Hematopoietic multipotent progenitor cell treated with erythropoietin and hydrocortisone succinate and interleukin-3 and kit ligand, for 17 days (in vitro differentiated cells): ENCODE measurements around the gene ASH1L.
"Not testable (repeated sequence)": the region's sequence is repeated elsewhere in the genome, so short reads cannot be mapped to it uniquely, and the experiment has no call there.

ENCODE experiments used
- DNase-seq: peaks from one replicate; pipeline ENCODE4 v3.0.0-alpha.2; 2015; ENCODE audit warnings: low spot score

Gene ASH1L

DNA sequence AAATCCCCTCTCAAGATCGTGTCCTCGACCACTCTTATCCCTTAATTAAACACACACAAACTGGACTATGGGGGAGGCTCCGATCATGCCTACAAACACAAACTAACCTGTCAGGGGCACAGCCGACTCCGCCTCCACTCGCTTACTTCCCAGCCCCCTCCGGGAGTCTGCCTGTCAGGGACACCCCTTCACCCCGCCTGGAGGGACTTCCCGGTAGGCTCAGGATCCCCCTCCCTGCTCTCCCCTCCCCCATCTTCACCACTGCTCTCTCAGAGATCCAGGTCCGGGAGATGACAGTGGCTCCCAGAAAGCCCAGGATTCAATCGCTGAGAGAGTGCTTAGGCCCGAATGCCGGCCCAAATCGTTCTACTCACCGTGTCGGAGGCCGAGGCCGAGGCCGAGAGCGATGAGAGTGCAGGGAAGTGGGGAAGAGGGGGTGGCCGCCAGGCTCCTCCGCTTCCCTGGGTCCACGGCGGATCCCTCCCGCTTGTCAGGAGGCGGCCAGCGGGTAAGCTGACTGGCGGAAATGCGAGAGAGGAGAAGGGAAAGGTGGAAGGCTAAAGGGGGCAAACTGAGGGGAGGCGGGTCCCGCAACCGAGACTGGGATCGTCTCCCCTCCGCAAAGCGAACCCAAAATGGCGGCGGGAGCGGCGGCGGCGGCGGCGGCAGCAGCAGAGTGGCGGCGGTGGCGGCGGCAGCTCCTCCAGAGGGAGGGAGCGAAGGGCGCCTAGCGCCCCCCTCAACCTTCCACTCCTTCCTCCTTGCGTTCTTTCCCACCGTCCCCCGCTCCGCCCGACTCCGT, 623 bp downstream of the ASH1L start:
- not testable (repeated sequence) for DNase-seq

DNA sequence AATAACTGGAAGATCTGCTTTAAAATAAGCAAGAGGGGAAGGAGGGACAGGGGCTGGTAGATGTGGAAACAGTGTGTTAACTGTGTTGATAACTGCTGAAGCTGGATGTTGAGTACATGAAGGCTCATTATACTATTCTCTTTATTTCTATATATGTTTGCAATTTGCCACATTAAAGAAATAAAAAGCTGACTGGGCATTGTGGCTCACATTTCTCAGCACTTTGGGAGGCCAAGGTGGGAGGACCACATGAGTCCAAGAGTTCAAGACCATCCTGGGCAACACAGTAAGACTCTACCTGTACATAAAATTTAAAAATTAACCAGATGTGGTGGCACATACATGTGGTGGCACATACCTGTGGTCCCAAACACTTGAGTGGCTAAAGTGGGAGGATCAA, 6.7 kb downstream of the ASH1L start:
- DNase-seq = no peak

DNA sequence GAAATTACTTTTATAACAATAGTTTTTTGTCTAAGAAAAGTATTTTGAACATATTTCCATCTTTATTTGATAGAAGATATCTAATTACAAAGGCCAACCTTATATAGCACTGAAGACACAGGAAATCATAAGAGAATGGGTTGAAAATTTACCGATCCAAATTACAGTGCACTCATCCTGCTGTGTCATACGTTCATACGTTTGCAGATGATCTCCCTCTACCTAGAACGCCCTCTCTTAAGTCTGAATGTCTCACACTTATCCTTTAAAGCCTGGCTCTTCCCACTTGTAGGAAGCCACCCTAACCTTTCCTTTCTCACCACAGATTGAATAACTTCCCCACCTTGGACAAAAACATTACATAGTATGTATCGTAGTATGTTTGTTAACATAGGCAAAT, 9.3 kb downstream of the ASH1L start:
- no peak for DNase-seq

DNA sequence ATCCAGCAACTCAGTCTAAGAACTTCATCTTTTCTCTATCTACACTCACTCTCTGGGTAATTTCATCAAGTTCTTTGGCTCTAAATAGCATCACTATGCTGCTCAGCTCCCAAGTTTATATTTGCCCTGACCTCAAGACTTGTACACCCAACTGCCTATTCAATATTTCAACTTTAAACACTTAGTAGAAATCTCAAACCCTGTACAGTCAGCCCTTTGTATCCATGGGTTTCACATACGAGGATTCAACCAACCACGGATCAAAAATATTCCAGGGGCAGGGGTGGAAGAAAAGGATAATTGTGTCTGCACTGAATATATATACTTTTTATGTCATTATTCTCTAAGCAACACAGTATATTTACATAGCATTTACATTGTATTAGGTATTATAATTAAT, 13.9 kb downstream of the ASH1L start:
- DNase-seq = no peak

DNA sequence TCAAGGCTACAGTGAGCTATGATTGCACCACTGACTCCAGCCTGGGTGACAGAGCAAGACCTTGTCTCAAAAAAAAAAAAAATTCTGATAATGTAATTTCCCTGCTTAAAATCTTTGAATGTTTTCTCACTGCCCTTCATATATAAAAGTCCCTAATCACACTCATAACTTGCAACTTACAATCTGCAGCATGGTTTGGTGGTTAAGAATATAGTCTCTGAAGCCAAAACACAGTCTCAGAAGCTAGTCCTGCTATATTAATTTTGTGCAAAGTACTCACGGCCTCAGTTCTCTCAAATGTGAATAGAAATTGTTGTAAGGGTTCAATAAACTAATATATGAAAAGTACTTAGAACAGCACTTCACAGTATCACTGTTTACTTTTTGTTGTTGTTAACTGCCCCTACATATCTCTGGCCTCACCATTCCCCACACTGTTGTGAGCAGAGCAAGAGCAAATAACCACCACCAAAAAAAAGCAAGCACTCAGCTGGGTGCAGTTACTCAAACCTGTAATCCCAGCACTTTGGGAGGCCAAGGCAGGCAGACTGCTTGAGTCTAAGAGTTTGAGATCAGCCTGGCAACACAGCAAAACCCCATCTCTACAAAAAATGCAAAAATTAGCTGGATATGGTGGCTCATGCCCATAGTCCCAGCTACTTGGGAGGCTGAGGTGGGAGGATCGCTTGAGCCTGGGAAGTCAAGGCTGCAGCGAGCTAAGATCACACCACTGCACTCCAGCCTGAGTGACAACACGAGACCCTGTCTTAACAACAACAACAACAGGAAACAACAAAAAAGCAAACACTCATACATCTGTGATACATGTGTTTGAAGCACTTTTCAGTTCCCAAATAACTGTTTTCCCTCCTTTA, 22.4 kb downstream of the ASH1L start:
- DNase-seq = no peak

DNA sequence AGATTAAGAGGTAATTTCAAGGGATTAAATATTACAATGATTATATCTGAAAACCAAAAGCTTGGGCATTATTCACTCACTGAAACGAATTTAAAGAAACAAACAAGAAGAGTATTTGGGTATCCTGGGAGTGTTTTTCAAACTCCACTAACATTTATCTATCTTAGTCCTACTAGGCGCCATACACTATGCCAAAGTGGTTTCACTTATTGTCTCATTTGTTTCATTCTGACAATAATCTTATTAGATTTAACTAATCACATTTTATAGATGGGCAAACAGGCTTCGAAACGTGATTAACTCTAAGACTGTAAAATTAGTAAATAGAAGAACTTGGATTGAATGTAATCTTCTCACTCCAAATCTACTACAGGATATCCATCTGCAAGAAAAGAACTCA, 25.4 kb downstream of the ASH1L start:
- DNase-seq = no peak

DNA sequence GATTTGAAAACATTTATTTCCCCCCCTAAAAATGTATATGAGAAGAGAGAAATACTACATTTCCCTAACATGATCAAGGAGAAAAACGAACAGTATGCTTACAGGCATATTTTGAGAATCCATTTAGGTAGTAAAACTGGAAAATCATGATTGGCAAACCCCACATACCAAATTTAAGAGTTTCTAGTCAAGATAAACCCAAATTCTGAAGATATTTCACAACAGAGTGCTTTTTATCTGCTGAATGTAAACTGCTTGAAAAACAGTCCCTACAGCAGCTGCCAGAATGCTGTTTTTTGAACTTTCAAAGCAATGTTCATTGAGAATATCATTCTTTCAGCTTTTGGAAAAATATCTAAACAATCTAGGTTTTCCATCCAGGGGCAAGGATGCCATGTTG, 31.0 kb downstream of the ASH1L start:
- DNase-seq = no peak

DNA sequence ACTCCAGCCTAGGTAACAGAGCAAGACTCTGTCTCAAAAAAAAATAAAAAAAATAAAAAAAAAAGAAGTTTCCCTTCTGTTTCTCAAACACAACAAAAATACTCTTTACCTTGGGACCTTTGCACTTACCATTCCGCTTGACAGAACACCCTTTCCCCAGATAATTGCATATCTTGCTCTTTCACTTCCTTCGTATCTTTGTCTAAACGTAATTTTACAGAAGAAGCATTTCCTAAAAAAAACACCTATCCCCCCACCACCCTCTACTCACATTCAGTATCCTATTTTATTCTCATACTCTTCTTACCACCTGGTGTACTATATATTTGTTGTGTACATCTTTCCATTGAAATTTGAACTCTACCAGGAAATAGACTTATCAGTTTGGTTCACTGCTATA, 32.7 kb downstream of the ASH1L start:
- no peak for DNase-seq

DNA sequence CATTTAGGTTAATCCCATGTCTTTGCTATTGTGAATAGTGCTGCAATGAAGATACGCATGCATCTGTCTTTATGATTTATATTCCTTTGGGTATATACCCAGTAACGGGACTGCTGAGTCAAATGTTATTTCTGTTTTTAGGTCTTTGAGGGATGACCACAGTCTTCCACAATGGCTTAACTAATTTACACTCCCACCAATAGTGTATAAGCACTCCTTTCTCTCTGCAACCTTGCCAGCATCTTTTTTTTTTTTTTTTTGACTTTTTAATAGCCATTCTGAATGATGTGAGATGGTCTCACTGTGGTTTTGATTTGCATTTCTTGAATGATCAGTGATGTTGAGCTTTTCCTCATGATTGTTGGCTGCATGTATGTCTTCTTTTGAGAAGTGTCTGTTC, 33.5 kb downstream of the ASH1L start:
- DNase-seq = no peak

DNA sequence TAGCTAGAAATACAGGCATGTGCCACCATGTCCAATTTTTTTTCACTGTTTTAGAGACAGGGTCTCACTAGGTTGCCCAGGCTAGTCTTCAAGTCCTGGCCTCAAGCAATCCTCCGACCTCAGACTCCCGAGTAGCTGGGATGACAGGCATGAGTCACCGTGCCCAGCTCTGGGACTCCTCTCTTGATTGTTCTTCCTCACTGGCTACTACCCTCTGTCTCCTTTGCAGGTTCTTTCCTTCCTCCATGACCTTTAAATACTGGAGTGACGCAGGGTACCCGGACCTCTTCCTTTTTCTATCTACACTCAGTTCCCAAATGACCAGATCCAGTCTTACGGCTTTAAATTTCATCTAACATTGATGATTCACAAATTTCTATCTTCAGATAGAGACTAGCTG, 34.9 kb downstream of the ASH1L start:
- no peak for DNase-seq

DNA sequence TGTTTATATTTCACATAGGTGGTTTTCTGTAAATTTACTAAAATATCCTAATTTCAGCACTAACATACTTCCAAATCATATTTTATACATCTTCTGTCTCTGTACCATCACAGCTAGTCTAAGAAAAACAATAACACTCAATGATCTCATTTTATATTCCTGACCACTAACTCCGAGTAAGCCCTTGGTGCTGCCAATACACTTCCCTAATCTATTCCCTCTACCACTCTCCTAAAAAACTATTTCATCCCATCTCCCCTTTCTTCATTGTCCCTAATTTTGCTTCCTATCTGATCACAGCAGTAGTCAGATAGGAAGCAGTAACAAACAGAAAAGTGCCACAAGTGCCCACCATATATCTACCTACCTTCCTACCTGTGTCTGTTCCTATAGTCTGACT, 36.2 kb downstream of the ASH1L start:
- no peak for DNase-seq

DNA sequence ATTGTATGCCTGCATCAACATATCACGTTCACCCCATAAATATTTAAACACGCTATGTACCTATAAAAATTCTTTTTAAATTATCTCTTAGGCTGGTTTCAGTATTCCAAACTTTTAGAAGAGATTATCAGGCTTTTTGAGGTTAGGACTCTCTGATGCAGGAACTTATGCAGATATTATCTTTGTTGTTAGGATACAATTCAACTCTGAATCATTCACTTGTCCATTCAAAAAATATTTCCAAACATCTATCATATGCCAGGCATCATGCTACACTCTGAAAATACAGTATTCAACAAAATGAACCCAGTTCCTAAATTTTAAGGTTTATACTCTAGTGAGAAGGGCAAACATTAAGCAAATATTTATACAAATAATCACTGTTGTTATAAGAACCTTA, 40.5 kb downstream of the ASH1L start:
- no peak for DNase-seq

DNA sequence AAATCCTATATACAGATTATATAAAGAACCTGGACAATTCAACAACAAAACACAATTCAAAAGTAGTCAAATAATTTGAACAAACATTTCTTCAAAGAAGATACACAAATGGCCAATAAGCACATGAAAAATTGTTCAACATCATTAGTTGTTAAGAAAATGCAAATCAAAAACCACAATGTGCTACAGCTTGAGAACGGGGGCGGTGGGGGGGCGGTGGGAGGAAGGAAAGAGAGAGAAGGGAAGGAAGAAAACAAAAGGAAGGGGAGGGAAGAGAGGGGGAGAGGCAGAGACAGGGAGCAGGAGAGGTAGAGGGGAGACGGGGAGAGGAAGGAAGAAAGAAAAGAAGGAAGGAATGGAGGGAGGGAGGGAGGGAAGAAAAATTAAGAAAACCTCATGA, 44.1 kb downstream of the ASH1L start:
- DNase-seq = no peak

DNA sequence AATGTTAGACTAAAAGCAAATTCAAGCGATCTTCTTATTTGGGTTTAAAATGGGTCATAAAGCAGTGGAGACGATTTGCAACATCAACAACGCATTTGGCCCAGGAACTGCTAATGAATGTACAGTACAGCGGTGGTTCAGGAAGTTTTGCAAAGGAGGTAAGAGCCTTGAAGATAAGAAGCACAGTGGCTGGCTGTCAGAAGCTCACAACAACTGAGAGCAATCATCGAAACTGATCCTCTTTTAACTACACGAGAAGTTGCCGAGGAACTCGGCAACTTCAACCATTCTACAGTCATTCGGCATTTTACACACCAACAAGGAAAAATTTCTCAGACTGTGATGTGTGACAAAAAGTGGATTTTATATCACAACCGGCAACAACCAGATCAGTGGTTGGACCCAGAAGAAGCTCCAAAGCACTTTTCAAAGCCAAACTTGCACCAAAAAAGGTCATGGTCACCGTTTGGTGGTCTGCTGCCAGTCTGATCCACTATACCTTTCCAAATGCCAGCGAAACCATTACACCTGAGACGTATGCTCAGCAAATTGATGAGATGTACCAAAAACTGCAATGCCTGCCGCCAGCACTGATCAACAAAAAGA, 47.9 kb downstream of the ASH1L start:
- no peak for DNase-seq

DNA sequence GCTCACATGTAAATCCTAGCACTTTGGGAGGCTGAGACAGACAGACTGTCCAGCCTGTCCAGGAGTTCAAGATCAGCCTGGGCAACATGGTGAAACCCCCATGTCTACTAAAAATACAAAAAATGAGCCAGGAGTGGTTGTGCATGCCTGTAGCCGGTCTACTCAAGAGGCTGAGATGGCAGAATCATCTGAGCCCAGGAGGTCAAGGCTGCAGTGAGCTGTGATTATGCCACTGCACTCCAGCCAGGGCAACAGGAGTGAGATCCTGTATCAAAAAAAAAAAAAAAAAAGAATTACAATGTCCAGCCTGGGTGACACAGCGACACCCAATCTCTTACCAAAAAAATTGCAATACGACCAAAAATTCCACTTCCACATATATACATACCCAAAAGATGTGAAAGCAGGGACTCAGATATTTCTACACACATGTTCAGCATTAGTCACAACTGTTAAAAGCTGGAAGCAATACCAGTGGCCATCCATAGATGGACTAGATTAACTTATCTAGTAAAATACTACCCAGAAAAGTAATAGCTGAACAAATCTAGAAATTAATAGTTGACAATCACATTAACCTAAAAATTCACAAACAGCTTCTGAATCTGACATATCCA, 49.2 kb downstream of the ASH1L start:
- DNase-seq = no peak

DNA sequence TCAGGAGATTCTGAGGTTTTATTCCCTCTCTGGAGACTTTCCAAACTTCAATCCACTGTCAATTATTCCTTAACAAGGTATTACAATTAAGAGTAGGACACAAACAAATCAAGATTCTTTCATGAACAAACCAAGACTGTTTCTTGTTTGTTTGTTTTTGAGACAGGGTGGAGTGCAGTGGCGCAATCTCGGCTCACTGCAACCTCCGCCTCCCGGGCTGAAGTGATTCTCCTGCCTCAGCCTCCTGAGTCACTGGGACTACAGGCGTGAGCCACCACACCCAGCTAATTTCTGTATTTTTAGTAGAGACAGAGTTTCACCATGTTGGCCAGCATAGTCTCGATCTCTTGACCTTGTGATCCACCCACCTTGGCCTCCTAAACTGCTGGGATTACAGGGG, 51.2 kb downstream of the ASH1L start:
- DNase-seq = peak; percentile 41

DNA sequence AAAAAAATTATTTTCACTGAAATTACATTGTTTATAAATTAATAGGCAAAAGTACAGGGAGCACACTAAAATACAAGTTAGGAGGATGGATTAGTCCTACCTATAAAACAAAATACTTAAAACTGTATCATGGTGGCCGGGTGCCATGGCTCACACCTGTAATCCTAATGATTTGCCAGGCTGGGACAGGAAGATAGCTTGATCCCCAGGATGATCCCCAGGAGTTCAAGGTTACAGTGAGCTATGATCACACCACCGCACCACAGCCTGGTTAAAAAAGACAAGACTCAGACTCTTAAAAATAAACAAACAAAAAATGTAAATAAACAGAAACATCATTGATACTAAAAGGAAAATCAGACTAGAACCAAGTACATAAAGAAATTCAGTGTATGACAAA, 53.5 kb downstream of the ASH1L start:
- DNase-seq = no peak

DNA sequence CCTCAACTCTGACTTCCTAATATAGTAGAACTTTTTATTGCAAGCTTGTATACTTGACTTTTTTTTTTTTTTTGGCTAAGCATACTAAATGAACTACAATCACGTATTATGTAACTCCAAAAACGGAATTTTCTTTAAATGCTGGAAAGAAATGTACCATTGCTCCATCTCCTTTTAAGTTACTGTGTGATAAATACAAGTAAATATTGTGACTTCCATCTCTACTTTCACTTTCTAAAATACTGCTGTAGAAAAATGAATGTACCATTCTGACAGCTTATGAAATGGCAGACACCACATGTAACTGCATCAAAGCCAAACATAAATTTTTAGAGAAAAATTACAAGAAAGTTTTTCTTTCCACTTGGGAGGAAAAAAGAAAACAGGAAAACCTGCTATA, 54.7 kb downstream of the ASH1L start:
- no peak for DNase-seq

DNA sequence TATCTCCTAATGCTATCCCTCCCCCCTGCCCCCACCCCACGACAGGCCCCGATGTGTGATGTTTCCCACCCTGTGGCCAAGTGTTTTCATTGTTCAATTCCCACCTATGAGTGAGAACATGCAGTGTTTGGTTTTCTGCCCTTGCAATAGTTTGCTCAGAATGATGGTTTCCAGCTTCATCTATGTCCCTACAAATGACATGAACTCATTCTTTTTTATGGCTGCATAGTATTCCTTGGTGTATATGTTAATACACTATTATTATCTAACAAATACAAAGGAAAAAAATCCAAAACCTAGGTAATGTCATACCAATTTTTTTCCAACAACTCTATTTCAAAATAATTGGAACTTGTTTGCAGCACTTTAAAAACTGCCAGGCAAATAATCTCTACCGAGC, 56.6 kb downstream of the ASH1L start:
- not testable (repeated sequence) for DNase-seq

DNA sequence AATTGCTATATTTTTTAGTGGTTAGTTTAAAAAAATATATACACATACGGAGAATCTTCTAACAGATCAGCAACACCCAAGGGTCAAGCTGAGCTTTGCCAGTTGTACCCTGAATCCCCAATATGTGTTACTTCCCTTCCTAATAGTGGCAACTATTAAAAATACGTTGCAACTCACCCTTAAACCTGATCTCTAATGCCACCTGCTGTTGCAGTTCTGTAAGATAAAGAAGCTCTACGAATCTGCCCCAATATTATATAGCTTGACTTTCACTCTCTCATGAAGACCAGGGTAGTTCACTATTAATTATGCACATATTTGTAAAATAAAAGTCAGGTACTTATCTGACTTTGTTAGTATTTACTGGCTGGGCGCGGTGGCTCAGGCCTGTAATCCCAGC, 58.4 kb downstream of the ASH1L start:
- DNase-seq = peak; percentile 71

DNA sequence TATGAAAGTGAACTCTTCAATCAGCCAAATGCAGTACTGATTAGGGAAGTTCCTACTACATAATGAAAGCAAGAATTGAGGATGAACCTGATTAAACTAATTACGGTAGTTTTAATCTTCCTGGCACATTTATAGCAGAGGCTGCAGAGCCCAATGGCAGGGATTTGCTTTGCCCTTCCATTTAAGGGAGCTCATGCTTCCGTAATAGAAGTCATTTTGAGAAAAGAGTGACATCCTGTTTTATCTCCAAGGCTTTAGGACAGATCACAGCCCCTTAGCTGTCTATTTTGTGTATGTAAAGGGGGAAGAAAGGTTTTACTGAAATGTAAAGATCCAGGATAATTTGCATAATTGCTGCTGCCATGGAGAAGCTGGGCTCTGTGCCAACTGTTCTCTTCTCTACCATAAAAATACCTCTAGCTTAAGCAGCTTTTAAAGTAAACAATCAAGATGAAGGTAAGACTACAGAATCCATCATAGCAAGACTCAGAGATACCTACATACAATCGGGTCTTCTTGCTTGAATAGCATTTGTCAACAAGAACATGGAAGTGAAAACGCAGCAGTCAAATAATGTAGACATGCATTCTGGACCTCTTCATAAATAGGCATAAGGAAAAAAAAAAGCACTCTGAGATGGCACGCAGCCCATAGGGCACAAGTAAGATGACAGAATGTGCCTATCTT, 62.5 kb downstream of the ASH1L start:
- DNase-seq = peak; percentile 34

DNA sequence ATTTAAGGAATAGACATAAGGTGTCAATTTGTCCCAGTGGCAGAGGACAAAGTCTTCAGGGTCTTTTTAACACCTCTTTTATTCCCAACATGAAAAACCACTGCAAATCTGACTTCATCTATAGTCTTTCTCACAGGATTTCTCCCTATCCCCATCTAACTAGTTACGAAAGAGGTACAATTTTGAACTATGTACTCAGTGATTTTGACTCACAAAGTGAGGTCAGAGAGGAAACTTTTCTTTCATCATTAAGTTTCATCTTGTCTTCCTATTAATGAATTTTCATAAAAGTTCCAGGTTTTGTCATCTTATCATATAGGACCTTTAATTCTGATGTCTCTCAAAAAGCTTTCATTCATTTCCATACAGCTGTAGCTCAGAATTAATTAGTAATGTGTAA, 63.3 kb downstream of the ASH1L start:
- DNase-seq = no peak
